D721Med (cell line): ENCODE measurements around the gene PLEKHN1.

Experiments
- DNase-seq: peaks from one replicate; pipeline ENCODE4 v3.0.0; 2011; ENCODE audit warnings: low spot score; ENCODE audit not compliant: insufficient read length
- FAIRE-seq: peaks from 2 replicates; lab custom pipeline; 2011; peaks lifted over from hg19 to GRCh38; lab: Jason Lieb, UNC
- TF ChIP-seq, protein P1 (sequence below): IDR thresholded peaks from 2 replicates; pipeline ENCODE4 v1.5.1; 2012; ENCODE audit warnings: mild to moderate bottlenecking, control low read depth; ENCODE audit not compliant: insufficient read depth; ENCODE audit errors: missing control alignments

The PLEKHN1 gene

DNA sequence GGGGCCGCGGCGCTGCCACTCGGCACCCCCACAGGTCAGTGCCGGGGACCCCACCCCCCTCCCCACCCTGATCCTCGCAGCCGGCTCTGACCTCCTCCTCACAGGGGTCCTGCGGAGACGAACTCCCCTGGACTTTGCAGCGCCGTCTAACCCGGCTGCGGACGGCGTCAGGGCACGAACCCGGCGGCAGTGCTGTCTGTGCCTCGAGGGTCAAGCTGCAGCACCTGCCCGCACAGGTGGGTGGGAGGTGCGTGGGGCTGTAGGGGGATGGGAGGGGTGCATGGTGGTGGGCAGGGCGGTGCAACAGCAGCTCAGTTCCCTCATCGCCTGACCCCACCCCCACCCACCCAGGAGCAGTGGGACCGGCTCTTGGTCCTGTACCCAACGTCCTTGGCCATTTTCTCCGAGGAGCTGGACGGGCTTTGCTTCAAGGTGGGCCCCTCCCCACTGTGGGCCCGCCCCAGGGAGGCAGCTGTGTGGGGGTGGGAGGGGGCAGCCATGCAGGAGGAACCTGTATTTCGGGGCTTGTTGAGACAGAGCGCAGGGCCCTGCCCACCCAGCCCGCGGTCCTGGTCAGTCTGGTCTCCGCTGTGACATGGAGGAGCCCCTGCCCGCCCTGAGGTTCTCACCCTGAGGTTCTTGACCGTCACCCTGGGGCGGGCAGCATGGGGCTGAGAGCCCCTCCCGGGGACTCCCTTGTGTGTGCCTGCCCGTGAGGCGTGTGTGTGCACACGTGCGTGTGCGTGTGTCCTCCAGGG lies 4.9 kb downstream of the PLEKHN1 start:
- no peak for FAIRE-seq
- TF ChIP-seq, protein P1, sequence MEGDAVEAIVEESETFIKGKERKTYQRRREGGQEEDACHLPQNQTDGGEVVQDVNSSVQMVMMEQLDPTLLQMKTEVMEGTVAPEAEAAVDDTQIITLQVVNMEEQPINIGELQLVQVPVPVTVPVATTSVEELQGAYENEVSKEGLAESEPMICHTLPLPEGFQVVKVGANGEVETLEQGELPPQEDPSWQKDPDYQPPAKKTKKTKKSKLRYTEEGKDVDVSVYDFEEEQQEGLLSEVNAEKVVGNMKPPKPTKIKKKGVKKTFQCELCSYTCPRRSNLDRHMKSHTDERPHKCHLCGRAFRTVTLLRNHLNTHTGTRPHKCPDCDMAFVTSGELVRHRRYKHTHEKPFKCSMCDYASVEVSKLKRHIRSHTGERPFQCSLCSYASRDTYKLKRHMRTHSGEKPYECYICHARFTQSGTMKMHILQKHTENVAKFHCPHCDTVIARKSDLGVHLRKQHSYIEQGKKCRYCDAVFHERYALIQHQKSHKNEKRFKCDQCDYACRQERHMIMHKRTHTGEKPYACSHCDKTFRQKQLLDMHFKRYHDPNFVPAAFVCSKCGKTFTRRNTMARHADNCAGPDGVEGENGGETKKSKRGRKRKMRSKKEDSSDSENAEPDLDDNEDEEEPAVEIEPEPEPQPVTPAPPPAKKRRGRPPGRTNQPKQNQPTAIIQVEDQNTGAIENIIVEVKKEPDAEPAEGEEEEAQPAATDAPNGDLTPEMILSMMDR = no peak
- DNase-seq = no peak

DNA sequence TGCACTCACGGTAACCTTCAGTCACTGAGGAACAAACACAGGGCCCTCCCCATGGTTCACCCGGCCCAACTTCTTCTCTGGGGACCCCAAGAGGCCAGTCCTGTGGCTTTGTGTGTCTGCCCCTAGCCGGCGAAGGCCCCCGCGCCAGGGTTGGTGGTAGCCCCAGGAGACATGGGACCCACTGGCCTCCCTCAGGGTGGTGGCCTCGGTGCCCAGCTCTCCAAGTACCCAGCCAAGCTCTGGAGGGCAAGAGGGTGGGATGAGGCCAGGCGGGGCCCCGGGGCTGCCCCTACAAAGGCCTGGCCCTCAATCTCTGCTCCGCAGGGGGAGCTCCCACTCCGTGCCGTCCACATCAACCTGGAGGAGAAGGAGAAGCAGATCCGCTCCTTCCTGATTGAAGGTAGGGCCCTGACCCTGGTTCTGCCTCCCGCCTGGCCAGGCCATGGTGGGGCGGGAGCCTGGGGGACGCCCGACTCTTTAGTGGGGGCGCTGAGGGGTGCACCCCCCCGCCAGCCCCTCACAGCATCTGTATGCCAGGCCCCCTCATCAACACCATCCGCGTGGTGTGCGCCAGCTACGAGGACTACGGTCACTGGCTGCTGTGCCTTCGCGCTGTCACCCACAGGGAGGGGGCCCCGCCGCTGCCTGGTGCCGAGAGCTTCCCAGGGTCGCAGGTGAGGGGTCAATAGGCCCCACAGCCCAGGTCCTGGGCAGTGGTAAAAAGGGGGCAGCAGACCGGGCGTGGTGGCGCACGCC lies 5.6 kb downstream of the PLEKHN1 start:
- TF ChIP-seq, protein P1 = no peak
- no peak for DNase-seq
- FAIRE-seq = no peak

DNA sequence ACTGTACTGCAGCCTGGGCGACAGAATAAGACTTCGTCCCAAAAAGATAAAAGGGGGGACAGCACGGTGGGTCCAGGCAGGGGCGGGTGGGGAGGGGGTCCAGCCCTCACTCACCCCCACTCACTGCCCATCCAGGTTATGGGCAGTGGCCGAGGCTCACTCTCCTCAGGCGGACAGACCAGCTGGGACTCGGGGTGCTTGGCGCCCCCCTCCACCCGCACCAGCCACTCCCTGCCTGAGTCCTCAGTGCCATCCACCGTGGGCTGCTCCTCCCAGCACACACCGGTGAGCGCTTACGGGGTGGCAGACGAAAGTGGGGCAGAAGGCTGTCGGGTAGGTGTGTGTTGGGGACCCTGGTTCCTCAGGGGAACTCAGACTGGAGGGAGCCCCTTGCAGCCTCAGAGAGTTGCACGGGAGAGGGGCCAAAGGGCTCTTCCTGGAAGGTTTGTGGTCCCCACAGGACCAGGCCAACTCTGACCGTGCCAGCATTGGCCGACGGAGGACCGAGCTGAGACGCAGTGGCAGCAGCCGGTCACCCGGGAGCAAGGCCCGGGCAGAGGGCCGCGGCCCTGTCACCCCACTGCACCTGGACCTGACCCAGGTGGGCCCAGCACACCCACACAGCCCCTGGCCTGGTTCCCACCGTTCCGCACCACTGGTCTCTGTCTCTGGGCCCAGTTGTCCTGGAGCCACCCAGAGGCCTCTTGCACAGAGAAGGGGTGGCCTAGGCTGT lies 6.6 kb downstream of the PLEKHN1 start:
- DNase-seq = no peak
- FAIRE-seq = no peak

GRCh38 chr1:973459-974292 lies 7.4 kb downstream of the PLEKHN1 start:
- TF ChIP-seq, protein P1 = no peak
- FAIRE-seq = no peak
- DNase-seq = no peak

More for the DNA sequence above, 6.6 kb downstream of the PLEKHN1 start:
- TF ChIP-seq, protein P1 = no peak

- DNase-seq (no peak), FAIRE-seq (no peak)
- TF ChIP-seq, protein P1 = no peak
Observed at GRCh38 chr1:974293-974640, 8.0 kb downstream of the PLEKHN1 start.

DNA sequence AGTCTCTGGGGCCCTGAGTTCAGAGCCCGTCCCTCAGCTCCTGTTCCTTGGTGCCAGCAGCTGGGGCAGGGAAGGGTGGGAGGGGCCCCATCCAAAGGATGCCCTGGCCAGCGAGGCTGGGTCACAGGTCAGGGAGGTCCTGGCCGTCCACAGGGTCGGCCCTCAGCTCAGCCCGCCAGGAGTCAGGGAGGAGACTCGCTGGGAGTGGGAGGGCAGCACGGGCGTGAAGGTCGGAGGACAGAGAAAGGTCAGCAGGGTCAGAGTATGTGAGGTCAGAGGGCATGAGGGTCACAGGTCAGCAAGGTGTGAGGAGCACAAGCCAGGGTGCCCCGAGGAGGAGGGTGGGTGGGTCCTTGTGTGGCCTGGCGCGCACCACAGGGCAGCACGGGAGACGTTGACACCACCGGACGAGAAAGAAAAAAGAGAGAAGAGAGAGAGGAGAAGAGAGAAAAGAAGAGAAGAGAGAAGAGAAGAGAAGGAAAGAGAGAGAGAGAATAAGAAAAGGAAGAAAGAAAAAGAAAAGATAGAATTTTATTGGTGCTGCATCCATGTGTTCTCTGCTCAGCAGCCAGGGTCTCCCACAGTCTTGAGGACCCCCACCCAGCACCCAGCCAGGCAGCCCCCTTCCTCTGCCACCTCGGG lies 8.5 kb downstream of the PLEKHN1 start:
- DNase-seq = no peak
- FAIRE-seq = no peak
- TF ChIP-seq, protein P1 = no peak
